NCI-H2029 (cell line): ENCODE data around the gene GMPR.
"Not testable (repeated sequence)": the region's sequence is repeated elsewhere in the genome, so short reads cannot be mapped to it uniquely, and the experiment has no call there.

ENCODE experiments used
- DNase-seq: peaks from one replicate; lab custom pipeline; 2025; lab: John Stamatoyannopoulos, UW

Gene GMPR

DNA sequence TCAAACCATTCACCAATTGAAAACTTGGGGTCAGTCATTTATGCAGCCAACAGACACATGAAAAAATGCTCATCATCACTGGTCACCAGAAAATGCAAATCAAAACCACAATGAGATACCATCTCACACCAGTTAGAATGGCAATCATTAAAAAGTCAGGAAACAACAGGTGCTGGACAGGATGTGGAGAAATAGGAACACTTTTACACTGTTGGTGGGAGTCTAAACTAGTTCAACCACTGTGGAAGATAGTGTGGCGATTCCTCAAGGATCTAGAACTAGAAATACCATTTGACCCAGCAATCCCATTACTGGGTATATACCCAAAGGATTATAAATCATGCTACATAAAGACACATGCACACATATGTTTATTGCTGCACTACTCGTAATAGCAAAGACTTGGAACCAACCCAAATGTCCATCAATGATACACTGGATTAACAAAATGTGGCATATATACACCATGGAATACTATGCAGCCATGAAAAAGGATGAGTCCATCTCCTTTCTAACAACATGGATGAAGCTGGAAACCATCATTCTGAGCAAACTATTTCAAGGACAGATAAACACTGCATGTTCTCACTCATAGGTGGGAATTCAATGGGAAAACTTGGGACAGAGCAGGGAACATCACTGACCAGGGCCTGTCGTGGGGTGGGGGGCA is 13.2 kb upstream of the GMPR start:
- DNase-seq: not testable (repeated sequence)

DNA sequence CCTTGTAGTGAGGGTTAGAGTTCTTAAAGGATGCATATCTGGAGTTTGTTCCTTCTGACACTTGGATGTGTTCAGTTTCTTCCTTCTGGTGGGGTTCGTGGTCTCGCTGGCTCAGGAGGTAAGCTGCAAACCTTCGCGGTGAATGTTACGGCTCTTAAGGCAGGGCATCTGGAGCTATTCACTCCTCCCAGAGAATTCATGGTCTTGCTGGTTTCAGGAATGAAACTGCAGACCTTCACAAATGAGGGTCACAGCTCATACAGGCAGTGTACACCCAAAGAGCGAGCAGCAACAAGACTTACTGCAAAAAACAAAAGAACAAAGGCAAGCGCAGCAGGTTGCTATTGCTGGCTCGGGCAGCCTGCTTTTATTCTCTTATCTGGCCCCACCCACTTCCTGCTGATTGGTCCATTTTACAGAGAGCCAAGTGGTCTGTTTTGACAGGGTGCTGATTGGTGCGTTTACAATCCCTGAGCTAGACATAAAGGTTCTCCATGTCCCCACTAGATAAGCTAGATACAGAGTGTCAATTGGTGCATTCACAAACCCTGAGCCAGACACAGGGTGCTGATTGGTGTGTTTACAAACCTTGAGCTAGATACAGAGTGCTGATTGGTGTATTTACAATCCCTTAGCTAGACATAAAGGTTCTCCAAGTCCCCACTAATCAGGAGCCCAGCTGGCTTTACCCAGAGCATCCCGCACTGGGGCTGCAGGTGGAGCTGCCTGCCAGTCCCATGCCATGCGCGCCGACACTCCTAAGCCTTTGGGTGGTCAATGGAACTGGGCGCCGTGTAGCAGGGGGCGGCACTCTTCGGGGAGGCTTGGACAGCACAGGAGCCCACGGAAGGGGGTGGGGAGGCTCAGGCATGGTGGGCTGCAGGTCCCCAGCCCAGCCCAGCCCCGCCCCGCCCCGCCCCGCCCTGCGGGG is 12.0 kb upstream of the GMPR start:
- not testable (repeated sequence) for DNase-seq

DNA sequence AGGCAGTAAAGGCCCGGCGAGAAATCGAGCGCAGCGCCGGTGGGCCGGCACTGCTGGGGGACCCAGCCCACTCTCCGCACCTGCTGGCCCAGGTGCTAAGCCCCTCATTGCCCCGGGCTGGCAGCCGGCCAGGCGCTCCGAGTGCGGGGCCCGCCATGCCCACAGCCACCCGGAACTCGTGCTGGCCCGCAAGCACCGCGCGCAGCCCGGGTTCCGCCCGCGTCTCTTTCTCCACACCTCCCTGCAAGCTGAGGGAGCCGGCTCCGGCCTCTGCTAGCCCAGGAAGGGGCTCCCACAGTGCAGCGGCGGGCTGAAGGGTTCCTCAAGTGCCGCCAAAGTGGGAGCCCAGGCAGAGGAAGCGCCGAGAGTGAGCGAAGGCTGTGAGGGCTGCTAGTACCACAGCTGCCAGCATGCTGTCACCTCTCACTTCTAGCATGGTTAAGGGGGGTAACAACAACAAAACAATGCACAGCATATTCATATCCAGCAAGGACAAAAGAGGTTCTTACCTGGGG is 11.3 kb upstream of the GMPR start:
- DNase-seq: no peak

DNA sequence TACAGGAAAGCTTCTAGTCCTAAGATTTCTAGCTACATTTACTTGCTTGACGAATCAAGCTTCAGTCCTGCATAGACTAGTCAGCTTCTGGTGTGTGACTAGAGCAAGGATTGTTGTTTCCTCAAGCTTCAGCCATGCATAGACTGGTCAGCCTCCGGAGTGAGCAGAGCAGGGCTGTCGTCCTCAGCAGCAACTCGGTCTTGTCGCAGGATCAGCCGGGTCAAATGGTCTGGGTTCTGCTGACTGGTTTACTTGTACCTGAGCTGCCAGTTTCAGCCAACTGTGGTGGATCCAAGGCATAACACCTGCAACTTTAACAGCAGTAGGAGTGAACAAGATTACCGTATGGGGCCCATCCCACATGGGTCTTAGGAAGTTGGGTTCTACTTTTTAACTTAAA is 10.8 kb upstream of the GMPR start:
- DNase-seq: no peak

DNA sequence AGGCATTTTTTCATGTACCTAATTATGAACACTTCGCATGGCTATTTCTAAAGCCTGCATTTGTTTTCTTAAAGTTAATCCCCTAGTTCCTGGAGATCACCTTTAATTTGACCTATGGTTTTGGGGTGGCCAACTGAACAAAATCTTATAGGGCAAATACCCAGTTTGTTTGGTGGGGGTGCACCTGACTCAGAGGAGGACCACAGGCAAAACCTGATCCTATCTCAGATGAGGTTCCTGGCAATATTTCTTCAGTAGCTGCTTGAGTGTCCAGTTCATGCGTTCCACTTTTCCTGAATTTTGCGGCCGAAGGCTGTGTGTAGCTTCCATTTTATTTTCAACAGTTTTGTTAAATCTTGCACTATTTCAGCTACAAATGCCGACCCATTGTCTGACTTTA is 10.3 kb upstream of the GMPR start:
- no peak for DNase-seq

DNA sequence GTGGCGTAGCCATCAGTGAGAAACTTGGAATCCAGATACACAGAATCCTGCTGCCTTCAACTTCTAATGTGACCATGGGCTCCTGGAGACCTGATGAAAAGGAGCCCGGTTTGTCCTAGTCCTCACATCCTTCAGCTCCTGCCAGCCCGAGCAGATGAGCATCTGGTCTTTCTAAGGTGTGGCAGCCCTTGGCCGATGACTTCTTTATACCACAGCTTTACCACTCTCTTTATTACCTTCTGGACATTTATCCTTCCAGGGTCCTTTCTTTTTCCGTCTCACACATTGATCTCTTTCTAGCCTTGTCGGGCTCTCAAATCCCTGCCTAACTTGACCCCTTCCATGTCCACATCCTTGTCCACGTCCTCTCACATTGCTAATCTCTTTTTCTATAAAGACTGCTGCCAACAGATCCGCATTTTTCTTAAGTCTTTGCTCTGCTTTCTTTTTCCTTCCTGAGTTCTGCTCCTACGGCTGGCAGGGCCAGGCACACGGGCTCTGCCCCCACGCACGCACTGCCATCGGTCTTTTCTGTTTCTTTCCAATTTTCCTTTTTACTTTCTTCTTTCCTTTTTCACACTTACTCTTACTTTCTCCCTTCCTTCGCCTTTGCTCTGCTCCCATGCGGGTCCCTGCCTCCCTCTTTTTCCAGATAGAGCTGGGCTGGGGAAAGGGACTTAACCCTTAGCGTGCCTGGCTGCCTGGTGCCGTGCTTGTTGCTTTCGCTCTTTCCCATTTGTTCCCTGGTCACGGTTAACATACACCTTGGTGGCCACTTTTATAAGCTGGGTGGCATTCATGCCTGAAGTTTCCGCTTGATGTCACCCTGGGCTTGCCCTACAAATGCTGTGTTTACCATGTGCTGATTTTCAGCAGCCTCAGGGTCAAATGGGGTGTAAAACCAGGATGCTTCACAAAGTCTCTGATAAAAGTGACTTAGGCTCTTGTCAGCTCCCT is 9.4 kb upstream of the GMPR start:
- no peak for DNase-seq

DNA sequence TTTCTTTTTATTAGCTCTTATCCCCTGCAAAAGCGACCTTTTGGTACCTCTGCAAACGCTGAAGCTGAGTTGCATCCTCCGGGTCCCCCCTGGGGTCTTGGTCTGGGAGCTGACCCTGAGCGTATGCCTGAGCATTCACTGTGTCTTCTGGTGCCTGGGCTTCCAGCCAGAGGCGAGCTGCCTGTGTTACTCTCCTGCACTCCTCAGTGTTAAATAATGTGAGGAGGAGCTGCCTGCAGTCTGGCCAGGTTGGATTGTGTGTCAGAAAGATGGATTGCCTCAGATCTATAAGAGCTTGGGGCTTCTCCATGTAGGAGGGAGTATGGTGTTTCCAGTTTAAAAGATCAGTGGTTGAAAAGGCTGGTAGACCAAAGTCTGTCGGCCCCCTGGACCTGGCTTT is 8.7 kb upstream of the GMPR start:
- no peak for DNase-seq

DNA sequence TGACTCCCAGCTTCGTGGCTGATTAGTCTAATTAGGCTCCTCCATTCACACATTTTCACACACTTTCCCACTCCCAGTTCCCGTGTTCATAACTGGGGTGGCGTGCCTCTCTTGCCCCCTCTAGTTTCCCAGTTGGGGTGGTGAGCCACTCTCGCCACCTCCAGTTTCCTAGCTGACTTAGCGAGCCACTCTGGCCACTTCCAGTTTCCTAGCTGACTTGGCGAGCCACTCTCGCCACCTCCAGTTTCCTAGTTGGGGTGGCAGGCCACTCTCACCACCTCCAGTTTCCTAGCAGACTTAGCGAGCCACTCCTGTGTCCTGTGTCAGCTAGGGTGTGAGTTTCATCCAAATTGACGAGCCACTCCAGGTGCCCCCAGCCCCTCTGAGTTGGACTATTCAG is 7.4 kb upstream of the GMPR start:
- no peak for DNase-seq

DNA sequence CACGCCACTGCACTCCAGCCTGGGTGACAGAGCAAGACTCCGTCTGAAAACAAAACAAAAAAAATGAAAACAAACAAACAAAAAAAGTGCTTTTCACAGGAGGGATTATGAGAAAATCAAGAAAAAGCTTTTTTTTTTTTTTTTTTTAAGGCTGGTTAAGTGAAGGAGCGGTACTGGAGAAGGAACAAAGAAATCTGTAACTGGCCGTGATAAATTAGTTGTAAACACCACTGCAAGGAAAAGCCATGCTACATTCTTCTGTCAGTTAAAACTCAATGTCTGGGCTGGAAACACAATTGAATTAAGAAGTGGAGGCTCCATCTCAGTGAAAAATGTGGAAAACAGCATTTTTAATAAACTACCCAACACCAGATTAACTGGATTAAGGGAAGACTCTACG is 6.3 kb upstream of the GMPR start:
- no peak for DNase-seq

DNA sequence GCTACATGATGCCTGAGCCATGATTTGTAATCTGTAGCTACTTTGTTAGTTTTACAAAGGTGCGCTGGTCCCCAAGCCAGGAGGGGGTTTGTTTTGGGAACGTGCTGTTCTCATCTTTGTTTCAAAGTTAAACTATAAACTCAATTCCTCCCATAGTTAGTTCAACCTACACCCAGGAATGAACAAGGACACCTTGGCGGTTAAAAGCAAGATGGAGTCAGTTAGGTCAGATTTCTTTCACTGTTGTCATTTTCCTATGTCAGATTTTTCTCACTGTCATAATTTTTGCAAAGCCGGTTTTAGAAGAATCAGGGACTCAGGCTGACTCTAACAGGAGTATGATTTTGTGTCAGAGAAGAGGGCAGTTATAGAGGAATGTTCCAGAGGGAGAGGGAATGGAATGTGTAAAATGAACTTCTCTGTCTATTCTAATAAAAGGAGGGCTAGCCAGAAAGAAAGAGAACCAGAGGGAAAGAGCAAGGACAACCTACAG is 2.3 kb upstream of the GMPR start:
- no peak for DNase-seq

DNA sequence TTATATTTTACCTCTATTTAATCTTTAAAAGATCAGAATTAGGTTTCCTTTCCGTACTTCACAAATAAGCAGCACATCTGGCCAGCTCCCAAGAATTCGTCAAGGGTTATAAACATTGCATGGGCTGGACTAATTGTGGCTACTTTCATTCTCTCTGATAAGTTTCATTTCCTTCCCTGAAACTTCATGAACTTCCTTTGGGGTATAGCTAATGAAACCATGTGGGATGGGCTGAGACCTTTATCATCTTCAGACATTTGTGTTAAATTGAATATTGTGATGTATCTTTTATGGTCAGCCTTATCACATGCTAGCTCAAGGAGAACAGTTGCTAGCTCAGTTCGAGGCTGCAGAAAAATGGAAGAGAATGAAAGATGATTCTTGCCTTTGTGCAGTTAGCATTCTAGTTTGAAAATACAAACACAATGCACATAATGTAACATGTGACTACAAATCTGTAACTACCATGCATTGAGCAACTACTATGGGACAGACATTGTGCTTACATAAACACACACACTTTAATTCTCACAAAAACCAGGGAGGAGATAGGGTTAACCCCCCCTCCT is 1.7 kb upstream of the GMPR start:
- peak; percentile 34 for DNase-seq

DNA sequence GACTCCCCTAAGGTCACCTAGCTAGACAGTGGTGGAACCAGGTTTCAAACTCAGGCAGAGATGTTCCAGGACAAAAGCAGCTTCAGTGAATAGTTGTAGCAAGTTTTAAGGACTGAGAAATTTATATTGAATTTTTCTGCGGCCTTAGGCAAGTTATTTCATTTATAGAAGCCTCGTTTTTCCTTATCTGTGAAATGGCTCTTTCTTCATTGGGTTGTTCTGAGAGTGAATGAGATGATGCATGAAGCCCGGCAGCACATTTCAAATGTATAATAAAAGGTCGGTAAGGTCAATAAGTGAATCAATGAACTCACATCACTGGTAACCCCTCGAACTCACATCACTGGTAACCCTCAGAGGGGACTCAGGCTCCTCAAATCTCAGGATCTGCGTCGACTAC is 1.1 kb upstream of the GMPR start:
- DNase-seq: no peak

DNA sequence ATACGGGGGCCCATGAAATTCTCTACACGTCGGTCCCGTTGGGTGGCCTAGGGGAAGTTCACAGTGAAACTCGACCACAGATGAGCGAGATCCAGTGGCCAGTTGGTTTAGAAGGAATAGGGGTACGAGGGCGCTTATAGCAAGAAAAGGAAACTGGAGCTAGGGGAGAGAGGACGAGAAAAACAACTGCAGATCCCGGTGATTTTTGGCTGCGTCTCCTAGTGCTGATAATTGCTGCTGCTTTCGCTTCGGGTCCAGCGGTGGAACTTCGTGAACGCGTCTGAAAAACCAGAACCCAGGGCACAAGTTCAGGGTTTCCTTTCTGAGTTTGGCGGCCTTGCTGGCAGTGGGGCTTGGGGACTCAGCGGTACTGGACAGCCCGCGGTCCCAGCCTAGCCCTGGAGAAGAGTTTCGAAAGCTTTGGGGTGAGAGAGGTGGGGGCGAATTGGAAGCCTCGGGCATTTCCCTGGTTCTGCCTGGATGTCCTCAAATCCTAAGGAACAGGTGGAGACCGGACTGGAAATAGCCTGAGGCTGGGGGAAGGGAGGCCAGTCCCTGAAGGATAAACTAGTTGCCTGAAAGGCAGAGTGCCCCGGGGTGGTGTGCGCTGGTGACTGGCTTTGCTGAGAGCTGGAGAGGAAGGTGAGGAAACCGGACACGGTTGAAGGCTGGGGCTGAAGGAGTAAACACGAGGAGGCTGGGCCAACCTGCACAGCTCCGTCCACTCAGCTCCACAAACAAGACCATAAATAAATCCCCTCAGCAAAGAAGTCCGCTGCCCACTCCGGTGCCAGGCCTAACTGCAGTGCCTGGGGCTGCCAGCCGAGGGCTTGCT is 793 bp downstream of the GMPR start:
- peak; percentile 92 for DNase-seq

DNA sequence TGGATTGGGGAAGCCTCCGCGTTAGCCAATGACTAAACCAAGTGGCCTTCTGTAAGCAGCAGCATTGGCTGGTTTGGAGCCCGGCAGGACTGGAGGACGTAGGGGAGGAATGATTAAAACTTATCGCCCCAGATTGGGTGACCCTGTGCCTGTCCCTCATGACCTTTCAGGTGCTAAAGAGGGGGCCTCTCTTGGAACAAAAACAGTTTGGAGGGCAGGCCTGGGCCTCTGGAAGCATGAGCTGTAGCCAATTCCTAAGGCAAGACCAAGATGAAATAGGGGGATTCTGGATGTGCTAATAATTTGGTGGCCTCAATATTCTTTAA is 1.4 kb downstream of the GMPR start:
- DNase-seq: no peak

DNA sequence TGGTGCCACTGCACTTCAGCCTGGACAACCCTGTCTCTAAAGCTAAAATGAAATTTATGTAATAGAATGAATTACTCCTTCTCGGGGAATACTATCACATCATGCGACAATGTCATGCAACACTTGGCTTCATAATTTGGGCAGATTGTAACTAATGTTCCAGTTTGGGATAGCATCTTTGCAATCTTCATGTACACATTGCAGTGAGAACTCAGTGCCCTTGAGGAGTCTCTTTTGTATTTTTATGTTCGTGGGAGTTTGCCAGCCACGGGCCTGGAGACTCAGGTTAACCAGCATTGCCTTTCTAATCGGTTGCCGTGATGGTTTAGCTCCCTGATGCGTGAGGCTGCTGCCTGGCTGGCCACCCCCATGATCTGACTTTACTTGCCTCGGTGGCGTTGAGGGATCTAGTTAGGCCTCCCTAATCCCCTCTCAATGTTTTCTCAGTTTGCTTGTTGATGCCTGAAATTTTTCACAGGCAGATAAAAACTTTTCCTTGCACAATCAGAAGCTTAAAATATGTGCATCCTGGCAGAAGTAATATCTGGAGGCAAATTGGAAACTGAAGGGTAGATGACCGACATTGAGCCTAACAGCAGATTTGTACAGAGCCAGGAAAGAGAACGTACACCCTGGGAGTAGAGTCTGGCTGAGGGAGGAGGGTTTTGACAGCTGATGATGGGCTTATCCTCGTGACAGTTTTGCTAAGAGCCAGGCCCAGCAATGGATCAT is 2.4 kb downstream of the GMPR start:
- no peak for DNase-seq

DNA sequence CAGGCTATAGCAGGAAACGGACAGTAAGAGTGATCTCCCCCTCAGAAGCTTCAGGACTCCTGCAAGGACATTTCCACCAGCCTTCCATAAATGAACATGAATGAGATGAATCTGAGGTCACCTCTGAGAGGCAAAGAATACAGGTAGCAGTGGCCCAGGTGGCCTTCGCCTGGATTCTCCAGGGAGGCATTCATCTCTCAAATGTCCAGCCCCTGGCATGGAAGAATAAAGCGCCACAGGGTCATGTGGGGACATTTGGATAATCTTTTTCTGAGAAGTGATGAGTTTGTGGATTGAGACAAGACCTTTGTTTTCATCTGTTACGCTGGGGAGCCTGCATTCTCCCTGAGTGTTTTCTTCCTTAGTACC is 2.9 kb downstream of the GMPR start:
- DNase-seq: no peak

DNA sequence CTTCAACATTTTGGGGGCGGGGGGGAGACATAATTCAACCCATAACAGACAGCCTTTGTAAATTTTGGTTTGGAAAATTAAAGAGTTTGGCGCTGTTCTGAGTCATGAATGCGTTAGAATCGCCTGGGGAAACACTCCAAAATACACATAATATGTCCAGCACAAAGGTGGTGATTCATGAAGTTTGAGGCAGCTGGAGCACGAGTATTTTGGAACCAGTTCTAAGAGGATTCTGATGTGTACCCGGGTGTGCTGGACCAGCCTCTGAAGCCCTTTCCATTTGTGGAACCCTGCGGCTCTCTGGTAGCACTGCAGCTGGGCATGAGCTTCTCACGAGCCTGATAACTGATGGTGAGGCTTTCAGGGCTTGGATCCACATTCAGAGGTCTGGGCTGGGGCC is 4.7 kb downstream of the GMPR start:
- DNase-seq: peak; percentile 43

DNA sequence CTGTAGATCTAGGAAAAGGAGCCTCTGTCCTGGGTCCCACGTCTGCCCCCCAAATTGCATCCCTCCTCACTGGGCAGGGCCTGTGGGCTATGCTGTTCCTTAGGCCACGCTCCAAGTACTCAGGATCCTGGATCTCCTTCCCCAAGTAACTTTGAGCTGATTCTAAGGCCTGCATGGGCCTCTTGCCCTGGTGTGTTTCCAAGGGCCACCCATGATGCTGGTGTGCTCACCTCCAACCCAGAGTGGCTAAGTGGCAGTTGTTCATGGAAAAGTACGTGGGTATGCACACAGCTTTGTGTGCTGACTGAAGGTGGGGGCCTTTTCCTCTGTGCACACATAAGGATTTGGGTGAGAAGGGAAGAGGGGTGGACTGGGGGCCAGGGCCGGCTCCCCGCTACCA is 5.3 kb downstream of the GMPR start:
- DNase-seq: no peak

DNA sequence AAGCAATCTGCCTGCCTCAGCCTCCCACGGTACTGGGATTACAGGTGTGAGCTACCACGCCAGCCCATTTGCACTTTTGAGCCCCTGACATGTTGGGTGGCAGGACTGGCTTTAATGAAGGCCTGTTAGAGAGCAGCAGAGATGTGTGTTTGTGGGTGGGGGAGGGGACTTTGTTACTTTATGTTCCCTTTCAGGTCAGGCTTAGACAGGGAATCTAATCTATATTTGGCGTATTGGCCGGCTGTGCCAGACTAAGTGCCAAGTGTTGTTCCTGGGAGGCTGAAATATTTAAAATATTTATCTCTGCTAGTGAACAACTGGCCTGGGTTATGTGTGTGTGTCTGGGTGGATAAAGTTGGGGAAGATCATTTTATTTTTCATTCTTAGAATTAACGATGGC is 6.1 kb downstream of the GMPR start:
- DNase-seq: no peak

DNA sequence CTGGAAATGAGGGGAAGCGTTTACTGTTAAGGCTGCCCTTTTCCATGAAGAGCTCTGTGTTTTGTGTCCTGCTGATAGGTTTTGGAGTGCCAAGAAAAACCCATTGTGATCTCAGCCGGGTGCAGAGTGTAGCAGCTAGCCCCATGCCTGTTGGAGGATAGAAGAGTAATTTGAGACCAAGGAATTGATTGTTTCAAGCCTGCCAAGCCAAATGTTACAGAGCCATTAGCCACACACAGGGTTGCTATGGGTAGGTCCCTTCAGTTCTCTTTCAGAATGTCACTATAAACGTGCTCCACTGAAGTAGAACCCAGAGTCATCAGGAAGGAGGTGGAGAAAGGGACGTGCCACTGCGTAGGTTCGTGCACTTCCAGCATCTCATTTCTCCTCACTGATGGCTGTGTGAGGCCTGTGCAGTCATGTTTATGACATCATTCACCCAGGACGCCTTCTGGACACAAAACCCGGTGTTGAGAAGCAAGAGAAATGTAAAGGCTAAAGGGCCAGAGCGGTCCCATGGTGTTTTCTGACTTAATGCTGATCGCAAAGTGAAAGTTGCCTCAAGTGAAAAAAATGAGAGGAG is 6.6 kb downstream of the GMPR start:
- peak; percentile 93 for DNase-seq
